CD4-positive, alpha-beta T cell (primary cell): ENCODE results near the gene SRPK2. TPM values are rescaled to one million over a fixed set of nuclear protein-coding genes. Genes with fewer than 3 reads are reported as not detected.

Experiments
- ATAC-seq: fragments of 200-7000 bp; cut with Tn5 transposase; one replicate; pipeline ENCODE4 v1.10.0; 2022; ENCODE audit warnings: mild to moderate bottlenecking; ENCODE audit not compliant: poor library complexity
- CTCF ChIA-PET: fragments of 350-600 bp; sonication (Branson Sonifier 250); formaldehyde crosslinking; loops from one replicate; lab custom pipeline; 2021; ENCODE audit warnings: antibody characterized with exemption, inconsistent platforms; lab: Charles Lee
- POLR2A ChIA-PET: fragments of 350-600 bp; sonication (Branson Sonifier 250); formaldehyde crosslinking; loops from one replicate; lab custom pipeline; 2021; ENCODE audit warnings: antibody characterized with exemption, inconsistent platforms; lab: Charles Lee
- DNase-seq, 14 experiments: peaks; one replicate each; pipeline ENCODE4 v3.0.0-alpha.2; 2013 to 2020; ENCODE audit warnings: mixed read lengths in 2 of 14
- H3K27ac ChIP-seq, 2 donors: one replicate each; pipeline versions ENCODE4 v1.5.1 to v1.7.0; 2013; ENCODE audit warnings: low read length in 2 of 2, low read depth in 1 of 2, mild to moderate bottlenecking in 1 of 2
- H3K27me3 ChIP-seq, 2 experiments: 1 replicate in 1 of 2; 2 replicates in 1 of 2; pipeline versions ENCODE4 v1.6.1 to v1.7.0; 2013; ENCODE audit warnings: low read length in 2 of 2, control low read depth in 1 of 2, mild to moderate bottlenecking in 1 of 2, moderate library complexity in 1 of 2; ENCODE audit not compliant: insufficient read depth in 2 of 2, control insufficient read depth in 1 of 2
- H3K36me3 ChIP-seq: one replicate; pipeline ENCODE4 v1.6.1; 2013; ENCODE audit warnings: low read length, control low read depth; ENCODE audit not compliant: insufficient read depth
- H3K4me1 ChIP-seq: one replicate; pipeline ENCODE4 v1.6.1; 2013; ENCODE audit warnings: low read length, control low read depth; ENCODE audit not compliant: insufficient read depth
- H3K4me3 ChIP-seq: one replicate; pipeline ENCODE4 v1.5.1; 2013; ENCODE audit warnings: mild to moderate bottlenecking, low read length, moderate library complexity
- H3K9me3 ChIP-seq, 2 experiments: 1 replicate in 1 of 2; 2 replicates in 1 of 2; pipeline versions ENCODE4 v1.6.1 to v1.7.0; 2013; ENCODE audit warnings: low read length in 2 of 2, mild to moderate bottlenecking in 2 of 2, control low read depth in 1 of 2, moderate library complexity in 1 of 2; ENCODE audit not compliant: control insufficient read depth in 1 of 2, insufficient read depth in 1 of 2
- H3K27ac Mint-ChIP-seq: one replicate; pipeline ENCODE4 v1.8.0; 2020; ENCODE audit warnings: mixed read lengths
- H3K27me3 Mint-ChIP-seq: one replicate; pipeline ENCODE4 v1.8.0; 2021; ENCODE audit warnings: mixed read lengths
- H3K36me3 Mint-ChIP-seq: one replicate; pipeline ENCODE4 v1.8.0; 2021; ENCODE audit warnings: low read depth, mixed read lengths
- H3K4me1 Mint-ChIP-seq: one replicate; pipeline ENCODE4 v1.8.0; 2021; ENCODE audit warnings: low read depth, mixed read lengths
- H3K4me3 Mint-ChIP-seq: one replicate; pipeline ENCODE4 v1.8.0; 2020; ENCODE audit warnings: mild to moderate bottlenecking, mixed read lengths
- H3K9me3 Mint-ChIP-seq: one replicate; pipeline ENCODE4 v1.8.0; 2020; ENCODE audit warnings: mixed read lengths
- CTCF ChIP-seq: fragments of 200-600 bp; IDR thresholded peaks from one replicate; pipeline ENCODE4 v1.8.0; 2022; ENCODE audit warnings: antibody characterized with exemption, mild to moderate bottlenecking
- intact Hi-C, 2 experiments: fragments of 100-400 bp; cut with DNase I in 1 of 2; cut with micrococcal nuclease in 1 of 2; formaldehyde crosslinking; loops; one replicate each; pipeline versions ENCODE4 v1.15.1 to v1.9.0; 2023 to 2025; cut with DNase I, micrococcal nuclease
- total RNA-seq, 174 experiments: library from RNA in 2 of 174; stranded (reverse) in 2 of 174; gene quantifications; one replicate each; pipeline ENCODE4 v1.2.3 and lab custom pipeline; 2021 to 2026

SRPK2 gene
- total RNA-seq, 2 experiments from 2014 or later = 39.9 to 40.9 TPM

- Mint-ChIP-seq H3K4me1 (peaks cover 88% of the 10 kb centered on the region), H3K9me3 (no peaks in the 10 kb centered on the region), H3K27me3 (no peaks in the 10 kb centered on the region), H3K27ac (peak overlapping the region; percentile 3), H3K4me3 (no peak overlapping the region), H3K36me3 (peaks cover 4% of the 10 kb centered on the region)
- no peak overlapping the region for H3K27ac ChIP-seq
- no peaks in the 10 kb centered on the region for H3K27me3 ChIP-seq
- H3K9me3 ChIP-seq = no peaks in the 10 kb centered on the region
- H3K36me3 ChIP-seq = no peaks in the 10 kb centered on the region
- CTCF ChIA-PET = no interaction called here
- DNase-seq = no peak
- intact Hi-C loops = no loop called here
- POLR2A ChIA-PET = no interaction called here
- no peak for TF ChIP-seq CTCF
- peaks cover 8% of the 10 kb centered on the region for H3K4me1 ChIP-seq
- no peak for ATAC-seq
- no peak overlapping the region for H3K4me3 ChIP-seq
Observed at GRCh38 chr7:105215821-105216220, 172.9 kb downstream of the SRPK2 start.

- CTCF ChIA-PET = no interaction called here
- Histone ChIP-seq H3K36me3 (no peaks in the 10 kb centered on the region), H3K27ac (no peak overlapping the region), H3K9me3 (no peaks in the 10 kb centered on the region), H3K27me3 (no peaks in the 10 kb centered on the region), H3K4me3 (no peak overlapping the region), H3K4me1 (peaks cover 12% of the 10 kb centered on the region)
- Mint-ChIP-seq H3K36me3 (peaks cover 4% of the 10 kb centered on the region), H3K27ac (peak overlapping the region; percentile 3), H3K9me3 (no peaks in the 10 kb centered on the region), H3K4me3 (no peak overlapping the region), H3K27me3 (no peaks in the 10 kb centered on the region), H3K4me1 (peaks cover 89% of the 10 kb centered on the region)
- intact Hi-C loops = no loop called here
- POLR2A ChIA-PET = no interaction called here
- ATAC-seq = peak; percentile 24
- no peak for TF ChIP-seq CTCF
- DNase-seq = no peak
Observed at GRCh38 chr7:105215182-105215581, 173.5 kb downstream of the SRPK2 start.

- H3K27ac ChIP-seq = no peak overlapping the region
- Mint-ChIP-seq H3K36me3 (peaks cover 4% of the 10 kb centered on the region), H3K27me3 (no peaks in the 10 kb centered on the region), H3K27ac (peak overlapping the region; percentile 57), H3K9me3 (no peaks in the 10 kb centered on the region), H3K4me1 (peaks cover 91% of the 10 kb centered on the region), H3K4me3 (no peak overlapping the region)
- no peaks in the 10 kb centered on the region for H3K36me3 ChIP-seq
- intact Hi-C loops = loop anchor here in 1 of 2 experiments (5.0 kb wide), 1 partner anchor 54 kb away; no protein-coding TSS in a partner anchor
- ChIA-PET CTCF (no interaction called here), POLR2A (no interaction called here)
- H3K27me3 ChIP-seq = no peaks in the 10 kb centered on the region
- H3K9me3 ChIP-seq = no peaks in the 10 kb centered on the region
- H3K4me3 ChIP-seq = no peak overlapping the region
- H3K4me1 ChIP-seq = peaks cover 16% of the 10 kb centered on the region
- TF ChIP-seq CTCF = no peak
- peak; percentile 53 for ATAC-seq
- DNase-seq = peak in 1 of 14 experiments; percentile 11
Observed at GRCh38 chr7:105213611-105214010, 175.1 kb downstream of the SRPK2 start.
